HK-2 (cell line): Measurements from ENCODE around the gene CRACDL.

ENCODE experiments used
- DNase-seq: peaks from one replicate; pipeline ENCODE4 v3.0.0-alpha.2; 2018; ENCODE audit not compliant: unreplicated experiment

The CRACDL gene

GRCh38 chr2:98854682-98855081 is 81.3 kb downstream of the CRACDL start:
- DNase-seq = no peak

GRCh38 chr2:98852932-98853331 is 83.1 kb downstream of the CRACDL start:
- no peak for DNase-seq

- DNase-seq = no peak
Observed at GRCh38 chr2:98850074-98850473, 86.0 kb downstream of the CRACDL start.

- DNase-seq = no peak
Observed at GRCh38 chr2:98849113-98849512, 86.9 kb downstream of the CRACDL start.

GRCh38 chr2:98847853-98848252 is 88.2 kb downstream of the CRACDL start:
- DNase-seq = no peak

GRCh38 chr2:98846041-98846440 is 90.0 kb downstream of the CRACDL start:
- no peak for DNase-seq

GRCh38 chr2:98842136-98842535 is 93.9 kb downstream of the CRACDL start:
- DNase-seq = no peak

GRCh38 chr2:98839292-98839691 is 96.7 kb downstream of the CRACDL start:
- no peak for DNase-seq

GRCh38 chr2:98835831-98836385 is 100.1 kb downstream of the CRACDL start:
- DNase-seq = no peak

GRCh38 chr2:98833917-98834263 is 102.1 kb downstream of the CRACDL start:
- no peak for DNase-seq

GRCh38 chr2:98833172-98833916 is 102.7 kb downstream of the CRACDL start:
- DNase-seq = no peak

GRCh38 chr2:98832172-98832571 is 103.9 kb downstream of the CRACDL start:
- DNase-seq = no peak

- no peak for DNase-seq
Observed at GRCh38 chr2:98830571-98831145, 105.4 kb downstream of the CRACDL start.

GRCh38 chr2:98829581-98830270 is 106.3 kb downstream of the CRACDL start:
- no peak for DNase-seq

GRCh38 chr2:98828793-98829371 is 107.1 kb downstream of the CRACDL start:
- DNase-seq = no peak

- no peak for DNase-seq
Observed at GRCh38 chr2:98828369-98828744, 107.7 kb downstream of the CRACDL start.

- DNase-seq = no peak
Observed at GRCh38 chr2:98827625-98828368, 108.2 kb downstream of the CRACDL start.

- DNase-seq = no peak
Observed at GRCh38 chr2:98826856-98827255, 109.2 kb downstream of the CRACDL start.

- no peak for DNase-seq
Observed at GRCh38 chr2:98825858-98826257, 110.2 kb downstream of the CRACDL start.

GRCh38 chr2:98825404-98825803 is 110.6 kb downstream of the CRACDL start:
- DNase-seq = no peak

GRCh38 chr2:98825020-98825350 is 111.0 kb downstream of the CRACDL start:
- DNase-seq = no peak
